Cardiac septum (tissue), 1 donor: ENCODE data around the gene SIK3. TPM values are rescaled to one million over a fixed set of nuclear protein-coding genes. Genes with fewer than 3 reads are reported as not detected.
"Not testable (repeated sequence)": the region's sequence is repeated elsewhere in the genome, so short reads cannot be mapped to it uniquely, and the experiment has no call there.

ENCODE experiments used
- DNase-seq: peaks from one replicate; pipeline ENCODE4 v3.0.0-alpha.2; 2020; ENCODE audit warnings: low spot score
- intact Hi-C: fragments of 100-400 bp; cut with DNase I; formaldehyde crosslinking; loops from one replicate; pipeline ENCODE4 v1.14.0; 2022
- total RNA-seq: library from RNA; stranded (reverse); fragmentation: NEBNext Ultra II Directional; extraction: Animal tissue kit (Norgen Biotek cat#: 25700); gene quantifications from one replicate; pipeline ENCODE4 v1.2.1, GENCODE V29; 2021
- donor health status: DM: no; HTN: no; CAD: no.

SIK3 gene
- total RNA-seq, 1 donor from 2014 or later: 47.4 TPM

DNA sequence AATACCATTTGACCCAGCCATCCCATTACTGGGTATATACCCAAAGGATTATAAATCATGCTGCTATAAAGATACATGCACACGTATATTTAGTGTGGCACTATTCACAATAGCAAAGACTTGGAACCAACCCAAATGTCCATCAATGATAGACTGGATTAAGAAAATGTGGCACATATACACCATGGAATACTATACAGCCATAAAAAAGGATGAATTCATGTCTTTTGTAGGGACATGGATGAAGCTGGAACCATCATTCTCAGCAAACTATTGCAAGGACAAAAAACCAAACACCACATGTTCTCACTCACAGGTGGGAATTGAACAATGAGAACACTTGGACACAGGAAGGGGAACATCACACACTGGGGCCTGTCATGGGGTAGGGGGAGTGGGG, 14.7 kb upstream of the SIK3 start:
- intact Hi-C loops, DNase-seq: not testable (repeated sequence)

DNA sequence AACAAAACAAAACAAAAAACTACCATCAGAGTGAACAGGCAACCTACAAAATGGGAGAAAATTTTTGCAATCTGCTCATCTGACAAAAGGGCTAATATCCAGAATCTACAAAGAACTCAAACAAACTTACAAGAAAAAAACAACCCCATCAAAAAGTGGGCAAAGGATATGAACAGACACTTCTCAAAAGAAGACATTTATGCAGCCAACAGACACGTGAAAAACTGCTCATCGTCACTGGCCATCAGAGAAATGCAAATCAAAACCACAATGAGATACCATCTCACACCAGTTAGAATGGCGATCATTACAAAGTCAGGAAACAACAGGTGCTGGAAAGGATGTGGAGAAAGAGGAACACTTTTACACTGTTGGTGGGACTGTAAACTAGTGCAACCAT, 14.3 kb upstream of the SIK3 start:
- intact Hi-C loops, DNase-seq: not testable (repeated sequence)

- intact Hi-C loops: no loop called here
- DNase-seq: no peak
Observed at GRCh38 chr11:117110294-117110950, 12.2 kb upstream of the SIK3 start.

- intact Hi-C loops: loop anchor here (2.0 kb wide), 1 partner anchor 317 kb away; the partner anchor contains the start of gene APOA5
Observed at GRCh38 chr11:117107701-117108590, 9.7 kb upstream of the SIK3 start.

DNA sequence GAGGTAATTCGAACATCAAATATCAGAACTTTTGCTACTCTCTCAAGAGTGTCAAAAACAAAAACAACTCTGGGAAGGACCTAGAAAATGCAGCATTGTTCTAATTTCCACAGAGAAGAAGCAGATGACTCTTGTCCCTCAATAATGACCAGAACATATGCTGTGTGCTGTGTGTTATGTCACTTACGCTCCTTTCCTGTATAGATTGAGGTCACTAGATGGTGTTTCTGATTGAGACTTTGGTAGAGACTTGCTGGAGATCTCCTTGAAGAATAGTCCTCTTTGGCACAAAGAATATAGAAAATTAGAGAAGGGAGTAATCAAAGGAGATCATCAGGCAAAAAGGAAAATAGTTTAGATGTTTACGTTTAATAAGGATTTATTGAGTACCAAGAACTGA, 2.3 kb upstream of the SIK3 start:
- DNase-seq: no peak
- intact Hi-C loops: loop anchor here (2.0 kb wide), 1 partner anchor 224 kb away; no protein-coding TSS in a partner anchor

More at GRCh38 chr11:117107701-117108590, 9.7 kb upstream of the SIK3 start:
- DNase-seq: no peak

DNA sequence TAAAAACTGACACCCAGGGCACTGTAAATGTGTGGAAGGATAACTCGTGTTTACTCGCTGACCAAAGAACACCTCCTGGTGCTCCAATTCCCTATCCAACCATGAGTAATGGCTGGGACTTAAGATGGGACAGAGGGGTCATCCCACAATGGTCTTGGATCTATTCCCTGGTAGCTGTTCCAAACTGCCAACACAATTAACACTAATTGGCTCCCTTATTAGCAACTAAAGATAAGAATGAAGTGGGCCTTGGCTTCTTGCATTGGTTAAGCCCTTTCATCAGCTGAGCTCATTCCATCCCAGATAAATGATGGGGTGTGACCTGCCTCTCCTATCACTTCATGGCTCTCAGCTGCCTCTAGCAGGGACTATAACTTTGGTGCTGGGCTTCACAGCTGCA, 1.5 kb upstream of the SIK3 start:
- no peak for DNase-seq
- intact Hi-C loops: loop anchor here (2.0 to 5.0 kb wide), 3 partner anchors 121 to 223 kb away; no protein-coding TSS in a partner anchor

DNA sequence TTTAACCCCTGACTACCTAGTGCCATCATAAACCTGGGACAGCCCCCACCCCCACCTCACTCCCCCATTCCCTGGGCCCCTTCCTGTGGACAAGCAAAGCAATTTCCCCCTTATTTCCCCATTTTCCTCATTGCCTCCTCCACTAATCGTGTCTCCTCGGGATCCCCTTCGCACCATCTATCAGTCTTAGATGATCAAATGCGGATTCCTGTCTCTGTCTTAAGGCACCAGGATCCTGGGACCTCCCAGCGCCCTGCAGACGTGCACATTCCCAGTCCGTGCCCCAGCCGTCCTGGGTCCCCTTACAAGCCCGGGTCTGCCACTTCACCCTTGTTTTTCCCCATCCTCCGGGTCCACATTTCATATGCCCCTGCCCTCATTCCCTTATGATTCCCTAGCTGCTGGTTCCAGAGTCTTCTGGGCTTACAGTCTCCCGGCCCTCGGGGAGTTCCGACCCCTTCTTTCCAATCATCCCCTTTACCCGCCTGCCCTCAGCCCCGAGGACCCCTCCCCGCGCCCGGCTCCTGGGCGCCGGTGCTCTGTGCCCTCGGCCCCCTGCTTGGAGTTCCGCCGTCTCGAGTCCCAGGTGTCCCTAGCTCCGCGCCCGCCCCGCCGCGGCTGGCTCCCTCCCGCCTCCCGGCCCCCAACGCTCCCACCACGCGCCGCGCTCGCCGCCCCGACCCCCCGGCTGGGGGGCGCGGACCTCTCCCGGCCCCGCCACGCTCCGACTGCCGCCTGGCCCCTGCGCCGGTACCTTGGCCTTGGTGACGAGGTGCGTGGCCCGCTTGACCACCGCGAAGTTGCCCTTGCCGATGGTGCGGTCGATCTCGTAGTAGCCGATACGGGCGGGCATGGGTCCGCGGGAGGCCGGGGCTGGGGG, 599 bp downstream of the SIK3 start:
- intact Hi-C loops: loop anchor here (2.0 to 5.0 kb wide), 2 partner anchors 123 to 210 kb away; no protein-coding TSS in a partner anchor
- DNase-seq: no peak

- intact Hi-C loops: loop anchor here (5.0 kb wide), 1 partner anchor 210 kb away; no protein-coding TSS in a partner anchor
- DNase-seq: no peak
Observed at GRCh38 chr11:117097014-117097388, 1.2 kb downstream of the SIK3 start.

- intact Hi-C loops: loop anchor here (5.0 kb wide), 1 partner anchor 209 kb away; no protein-coding TSS in a partner anchor
- no peak for DNase-seq
Observed at GRCh38 chr11:117096201-117096991, 1.8 kb downstream of the SIK3 start.

- intact Hi-C loops: loop anchor here (5.0 kb wide), 1 partner anchor 208 kb away; no protein-coding TSS in a partner anchor
- no peak for DNase-seq
Observed at GRCh38 chr11:117095284-117096161, 2.7 kb downstream of the SIK3 start.

DNA sequence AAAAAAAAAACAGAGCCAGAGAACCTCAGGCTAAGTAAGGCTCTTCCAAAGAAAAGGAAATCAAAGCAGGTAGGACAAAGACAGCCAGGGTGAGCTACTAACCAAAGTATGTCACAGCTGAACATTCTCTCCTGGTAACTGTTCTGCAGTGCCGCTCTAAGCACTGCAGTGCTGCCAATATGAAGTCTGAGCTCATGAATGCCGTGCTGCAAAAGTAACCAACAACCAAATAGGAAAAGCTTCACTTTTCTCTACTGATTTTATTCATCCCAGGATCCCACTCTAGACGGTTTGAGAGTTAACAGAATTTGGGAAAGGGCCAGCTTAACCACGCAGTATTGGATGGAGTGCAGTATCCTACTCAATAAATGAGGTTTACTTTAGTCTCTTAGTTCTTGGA, 3.5 kb downstream of the SIK3 start:
- no peak for DNase-seq
- intact Hi-C loops: loop anchor here (5.0 kb wide), 1 partner anchor 207 kb away; no protein-coding TSS in a partner anchor

- intact Hi-C loops: no loop called here
- DNase-seq: no peak
Observed at GRCh38 chr11:117092951-117093590, 5.2 kb downstream of the SIK3 start.

DNA sequence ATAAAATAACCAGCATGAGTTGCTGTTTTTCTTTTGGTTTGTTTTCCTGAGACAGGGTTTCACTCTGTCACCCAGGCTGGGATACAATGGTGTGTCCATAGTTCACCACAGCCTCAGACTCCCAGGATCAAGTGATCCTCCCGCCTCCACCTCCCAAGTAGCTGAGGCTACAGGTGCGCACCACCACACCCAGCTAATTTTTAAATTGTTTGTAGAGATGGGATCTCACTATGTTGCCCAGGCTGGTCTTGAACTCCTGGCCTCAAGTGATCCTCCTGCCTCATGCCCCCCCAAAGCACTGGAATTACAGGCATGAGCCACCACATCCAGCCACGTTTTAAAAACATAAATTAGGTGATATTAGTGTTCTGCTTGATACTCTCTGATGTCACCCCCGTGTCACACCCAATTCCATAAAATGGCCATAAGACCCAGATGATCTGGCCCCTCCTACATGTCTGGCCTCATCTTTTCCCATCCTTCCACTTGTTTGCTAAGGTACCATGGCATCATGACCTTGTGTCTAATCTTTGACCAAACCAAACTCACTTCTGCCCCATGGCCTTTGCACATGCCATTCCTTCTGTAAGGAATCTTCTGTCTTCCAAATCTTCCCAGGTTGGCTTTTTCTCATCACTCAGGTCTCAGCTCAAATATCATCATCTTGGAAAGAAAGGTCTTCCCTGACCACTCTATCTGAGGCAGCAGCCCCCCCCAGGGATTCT, 6.3 kb downstream of the SIK3 start:
- intact Hi-C loops: no loop called here
- DNase-seq: no peak

DNA sequence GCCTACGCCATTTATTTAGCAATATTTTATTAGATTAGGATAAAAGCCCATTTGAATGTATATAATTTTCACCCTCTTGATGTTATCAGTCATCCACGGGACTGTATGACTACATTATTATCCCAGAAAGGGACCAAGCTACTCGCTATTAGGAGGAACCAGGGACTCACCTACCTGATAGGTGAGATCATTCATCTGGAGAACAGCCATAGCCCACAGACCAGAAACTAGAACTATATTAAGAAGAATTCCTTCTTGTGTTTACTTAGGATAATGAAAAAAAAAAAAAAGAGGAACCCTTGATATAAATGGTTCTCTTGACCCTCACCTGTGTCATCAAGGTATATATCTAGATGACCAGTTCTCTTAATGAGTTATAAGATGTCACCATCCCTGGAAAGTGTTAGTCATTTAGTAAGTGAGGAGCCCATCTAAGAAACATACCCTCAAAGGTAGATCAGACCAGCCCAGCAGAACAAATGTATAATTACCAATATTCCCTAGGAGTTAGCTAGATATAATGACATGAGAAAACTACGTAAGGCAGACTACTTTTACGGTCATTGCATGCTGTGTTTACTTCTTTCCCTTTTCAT, 8.0 kb downstream of the SIK3 start:
- DNase-seq: no peak
- intact Hi-C loops: no loop called here

DNA sequence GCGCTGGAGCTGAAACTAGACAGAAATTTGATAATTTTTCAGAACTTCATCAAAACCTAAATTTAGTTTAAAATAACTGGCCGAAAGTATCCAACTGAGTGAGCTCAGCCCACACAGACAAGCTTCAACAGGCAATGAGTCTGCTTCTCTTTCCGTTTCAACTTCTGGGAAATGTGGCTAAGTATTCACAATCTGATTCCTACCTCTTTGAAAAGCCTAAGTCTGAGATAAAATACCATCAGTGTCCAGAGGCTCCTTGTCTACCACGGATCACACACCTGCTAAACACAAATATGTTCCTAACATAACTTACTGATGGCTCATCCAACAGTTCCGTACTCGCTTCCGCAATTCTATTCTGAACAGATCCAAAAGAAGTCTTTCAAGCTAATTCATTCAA, 8.5 kb downstream of the SIK3 start:
- intact Hi-C loops: no loop called here
- no peak for DNase-seq

DNA sequence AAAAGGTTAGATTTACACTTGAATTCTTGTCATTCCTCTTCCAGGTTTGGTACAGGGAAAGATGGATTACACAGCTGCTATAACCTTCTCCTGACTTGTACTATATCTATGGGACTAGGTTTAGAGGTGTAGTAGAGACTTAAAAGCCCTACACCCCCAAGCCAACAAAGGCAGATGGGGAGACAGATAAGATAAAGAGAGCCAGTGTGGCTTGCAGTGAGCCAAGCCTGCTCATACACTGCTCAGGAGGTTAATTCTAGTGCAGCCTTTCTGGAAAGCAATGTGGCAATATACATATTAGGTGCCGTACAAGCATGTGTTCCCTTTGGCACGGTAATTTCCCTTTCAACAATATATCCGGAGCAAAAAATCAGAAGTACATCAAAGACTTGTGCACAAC, 10.8 kb downstream of the SIK3 start:
- intact Hi-C loops: no loop called here
- DNase-seq: no peak
